GM23338 (cell line): ENCODE results near the gene KLHL26. TPM values are rescaled to one million over a fixed set of nuclear protein-coding genes. Genes with fewer than 3 reads are reported as not detected.

Source experiments
- ATAC-seq: fragments of 200-7000 bp; cut with Tn5 transposase; 3 replicates; pipeline ENCODE4 v1.9.1; 2020
- DNase-seq: peaks from one replicate; pipeline ENCODE4 v3.0.0-alpha.2; 2015; ENCODE audit warnings: low spot score
- H2AFZ ChIP-seq: fragments of 200-600 bp; sonication (generic); 2 replicates; pipeline ENCODE4 v1.8.0; 2016; ENCODE audit warnings: antibody characterized with exemption, mild to moderate bottlenecking, moderate library complexity
- H3F3A ChIP-seq: fragments of 200-600 bp; sonication (generic); replicated peaks from 2 replicates; pipeline ENCODE4 v1.8.0; 2017; ENCODE audit warnings: antibody characterized with exemption, mixed run types, low read depth
- H3K27ac ChIP-seq: fragments of 200-600 bp; sonication (generic); 2 replicates; pipeline ENCODE4 v1.6.1; 2016; ENCODE audit warnings: low read depth
- H3K27me3 ChIP-seq: fragments of 200-600 bp; sonication (generic); 2 replicates; pipeline ENCODE4 v1.8.0; 2016; ENCODE audit warnings: mild to moderate bottlenecking, mixed run types, moderate library complexity; ENCODE audit not compliant: insufficient read depth
- H3K36me3 ChIP-seq: fragments of 200-600 bp; sonication (generic); 2 replicates; pipeline ENCODE4 v1.8.0; 2016; ENCODE audit warnings: mild to moderate bottlenecking; ENCODE audit not compliant: insufficient read depth
- H3K4me1 ChIP-seq: fragments of 200-600 bp; sonication (generic); 2 replicates; pipeline ENCODE4 v1.8.0; 2016; ENCODE audit warnings: mild to moderate bottlenecking, moderate library complexity; ENCODE audit not compliant: insufficient read depth
- H3K4me2 ChIP-seq: fragments of 200-600 bp; sonication (generic); 2 replicates; pipeline ENCODE4 v1.7.1; 2017; ENCODE audit warnings: mixed run types
- H3K4me3 ChIP-seq: fragments of 200-600 bp; sonication (generic); 2 replicates; pipeline ENCODE4 v1.6.1; 2016; ENCODE audit warnings: mixed run types
- H3K79me2 ChIP-seq: fragments of 200-600 bp; sonication (generic); replicated peaks from 2 replicates; pipeline ENCODE4 v1.8.0; 2017; ENCODE audit warnings: mild to moderate bottlenecking; ENCODE audit not compliant: insufficient read depth
- H3K9me2 ChIP-seq: fragments of 200-600 bp; sonication (generic); 2 replicates; pipeline ENCODE4 v1.8.0; 2017; ENCODE audit not compliant: insufficient read depth
- H4K20me1 ChIP-seq: fragments of 200-600 bp; sonication (generic); replicated peaks from 2 replicates; pipeline ENCODE4 v1.8.0; 2017; ENCODE audit warnings: mild to moderate bottlenecking; ENCODE audit not compliant: insufficient read depth
- H3K27ac Mint-ChIP-seq: 2 replicates; pipeline ENCODE4 v1.8.0; 2020; ENCODE audit warnings: inconsistent platforms, mild to moderate bottlenecking, moderate library complexity, mixed read lengths
- H3K27me3 Mint-ChIP-seq: 3 replicates; pipeline ENCODE4 v1.8.0; 2022; ENCODE audit warnings: low read depth, mild to moderate bottlenecking, moderate library complexity, mixed read lengths, inconsistent platforms; ENCODE audit not compliant: insufficient read depth, poor library complexity
- H3K36me3 Mint-ChIP-seq: 3 replicates; pipeline ENCODE4 v1.8.0; 2021; ENCODE audit warnings: low read depth, mild to moderate bottlenecking, inconsistent platforms, moderate library complexity, mixed read lengths
- H3K4me1 Mint-ChIP-seq: 3 replicates; pipeline ENCODE4 v1.8.0; 2020; ENCODE audit warnings: mild to moderate bottlenecking, inconsistent platforms, mixed read lengths
- H3K4me3 Mint-ChIP-seq: 3 replicates; pipeline ENCODE4 v1.8.0; 2021; ENCODE audit warnings: moderate library complexity, mild to moderate bottlenecking, inconsistent platforms, mixed read lengths
- H3K9me3 Mint-ChIP-seq: 3 replicates; pipeline ENCODE4 v1.8.0; 2020; ENCODE audit warnings: moderate library complexity, mild to moderate bottlenecking, inconsistent platforms, mixed read lengths
- CREB1 ChIP-seq: fragments of 250-450 bp; sonication (Bioruptor Pico); IDR thresholded peaks from 2 replicates; pipeline ENCODE4 v1.5.0; 2020; ENCODE audit warnings: low read depth, mild to moderate bottlenecking, moderate library complexity
- EZH2 ChIP-seq: fragments of 200-600 bp; sonication (generic); IDR thresholded peaks from one replicate; pipeline ENCODE4 v1.8.0; 2017; ENCODE audit warnings: antibody characterized with exemption, mild to moderate bottlenecking, low read depth; ENCODE audit not compliant: unreplicated experiment
- EZH2phosphoT487 ChIP-seq: fragments of 200-600 bp; sonication (generic); IDR thresholded peaks from one replicate; pipeline ENCODE4 v1.8.1; 2018; ENCODE audit warnings: antibody characterized with exemption; ENCODE audit not compliant: unreplicated experiment
- JUNB ChIP-seq: IDR thresholded peaks from one replicate; pipeline ENCODE4 v1.6.1; 2016; ENCODE audit warnings: antibody characterized with exemption; ENCODE audit not compliant: unreplicated experiment
- NANOG ChIP-seq: IDR thresholded peaks from 2 replicates; pipeline ENCODE4 v1.6.1; 2016; ENCODE audit warnings: antibody characterized with exemption, borderline replicate concordance
- STAT1 ChIP-seq: IDR thresholded peaks from one replicate; pipeline ENCODE4 v1.6.1; 2016; ENCODE audit warnings: antibody characterized with exemption; ENCODE audit not compliant: unreplicated experiment
- ZNF114 ChIP-seq: fragments of 250-450 bp; sonication (Bioruptor Pico); IDR thresholded peaks from 2 replicates; pipeline ENCODE4 v1.5.0; 2020; ENCODE audit warnings: mild to moderate bottlenecking, moderate library complexity
- ZNF331 ChIP-seq: fragments of 250-450 bp; sonication (Bioruptor Pico); IDR thresholded peaks from 2 replicates; pipeline ENCODE4 v1.5.0; 2020; ENCODE audit warnings: low read depth, mild to moderate bottlenecking, moderate library complexity
- polyA plus RNA-seq: library from polyadenylated mRNA; unstranded; fragments of >200 nt; fragmentation: Nextera tagmentation; extraction: Ambion mirVana; gene quantifications from 2 replicates; pipeline ENCODE4 v1.2.1, GENCODE V29; 2016
- total RNA-seq: library from RNA; depleted of rRNA; stranded (reverse); fragments of >200 nt; shearing (Covaris generic); gene quantifications from 2 replicates; pipeline ENCODE4 v1.2.3, GENCODE V29; 2014
- TF ChIP-seq, protein P1 (sequence below), 2 experiments: fragments of 200-600 bp in 1 of 2; sonication (generic) in 1 of 2; conservative IDR thresholded peaks; 2 replicates each; pipeline versions ENCODE4 v1.5.1 to v1.6.1; 2016 to 2017; ENCODE audit warnings: antibody characterized with exemption in 2 of 2, low read depth in 2 of 2, mild to moderate bottlenecking in 2 of 2, moderate library complexity in 1 of 2
- TF ChIP-seq, protein P2 (sequence below): IDR thresholded peaks from one replicate; pipeline ENCODE4 v1.6.1; 2018; ENCODE audit warnings: antibody characterized with exemption; ENCODE audit not compliant: unreplicated experiment
- TF ChIP-seq, protein P3 (sequence below): IDR thresholded peaks from 2 replicates; pipeline ENCODE4 v1.6.1; 2016; ENCODE audit warnings: antibody characterized with exemption

Gene KLHL26
- total and polyA plus RNA-seq, 2 experiments from 2014 or later, result 3.6 to 11.2 TPM

DNA sequence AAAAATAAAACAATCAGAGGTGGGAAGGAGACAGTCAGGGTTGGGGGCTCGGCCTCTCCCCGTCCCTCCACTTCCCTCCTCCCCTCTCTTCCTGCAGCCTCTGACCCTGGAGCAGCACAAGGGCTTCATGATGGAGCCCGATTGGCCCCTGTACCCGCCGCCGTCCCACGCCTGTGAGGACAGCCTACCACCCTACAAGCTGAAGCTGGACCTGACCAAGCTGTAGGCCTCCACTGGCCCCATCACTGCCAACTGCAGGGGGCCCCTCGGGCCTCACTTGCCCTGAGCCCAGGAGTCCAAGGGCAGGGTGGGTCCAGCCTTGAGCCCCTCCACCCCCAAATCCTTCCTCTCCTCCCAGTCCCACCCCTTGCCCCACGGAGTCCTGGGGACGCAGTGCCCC is 16.5 kb upstream of the KLHL26 start:
- Mint-ChIP-seq H3K9me3 (peaks cover 7% of the 10 kb centered on the region; the same call in 2 of the 3 replicates), H3K27ac (no peak overlapping the region), H3K27me3 (peaks cover 12% of the 10 kb centered on the region), H3K4me1 (no peaks in the 10 kb centered on the region), H3K36me3 (peaks cover 5% of the 10 kb centered on the region), H3K4me3 (no peak overlapping the region)
- ATAC-seq, result no peak
- Histone ChIP-seq H3K79me2 (no peaks in the 10 kb centered on the region), H3F3A (no peaks in the 10 kb centered on the region), H3K27ac (no peak overlapping the region), H2AFZ (no peak overlapping the region), H3K4me3 (no peak overlapping the region), H4K20me1 (no peaks in the 10 kb centered on the region), H3K4me1 (no peaks in the 10 kb centered on the region), H3K27me3 (peaks cover 9% of the 10 kb centered on the region), H3K9me2 (0 out of 2 replicates have a peak, but pooled peaks cover 6% of the 10 kb centered on the region), H3K36me3 (no peaks in the 10 kb centered on the region), H3K4me2 (no peak overlapping the region)
- no peak for TF ChIP-seq ZNF114
- TF ChIP-seq, protein P1, sequence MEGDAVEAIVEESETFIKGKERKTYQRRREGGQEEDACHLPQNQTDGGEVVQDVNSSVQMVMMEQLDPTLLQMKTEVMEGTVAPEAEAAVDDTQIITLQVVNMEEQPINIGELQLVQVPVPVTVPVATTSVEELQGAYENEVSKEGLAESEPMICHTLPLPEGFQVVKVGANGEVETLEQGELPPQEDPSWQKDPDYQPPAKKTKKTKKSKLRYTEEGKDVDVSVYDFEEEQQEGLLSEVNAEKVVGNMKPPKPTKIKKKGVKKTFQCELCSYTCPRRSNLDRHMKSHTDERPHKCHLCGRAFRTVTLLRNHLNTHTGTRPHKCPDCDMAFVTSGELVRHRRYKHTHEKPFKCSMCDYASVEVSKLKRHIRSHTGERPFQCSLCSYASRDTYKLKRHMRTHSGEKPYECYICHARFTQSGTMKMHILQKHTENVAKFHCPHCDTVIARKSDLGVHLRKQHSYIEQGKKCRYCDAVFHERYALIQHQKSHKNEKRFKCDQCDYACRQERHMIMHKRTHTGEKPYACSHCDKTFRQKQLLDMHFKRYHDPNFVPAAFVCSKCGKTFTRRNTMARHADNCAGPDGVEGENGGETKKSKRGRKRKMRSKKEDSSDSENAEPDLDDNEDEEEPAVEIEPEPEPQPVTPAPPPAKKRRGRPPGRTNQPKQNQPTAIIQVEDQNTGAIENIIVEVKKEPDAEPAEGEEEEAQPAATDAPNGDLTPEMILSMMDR (conservative IDR thresholded peaks at IDR 0.05; ENCODE audit: low read depth in 2 of 2), result no peak
- no peak for DNase-seq

DNA sequence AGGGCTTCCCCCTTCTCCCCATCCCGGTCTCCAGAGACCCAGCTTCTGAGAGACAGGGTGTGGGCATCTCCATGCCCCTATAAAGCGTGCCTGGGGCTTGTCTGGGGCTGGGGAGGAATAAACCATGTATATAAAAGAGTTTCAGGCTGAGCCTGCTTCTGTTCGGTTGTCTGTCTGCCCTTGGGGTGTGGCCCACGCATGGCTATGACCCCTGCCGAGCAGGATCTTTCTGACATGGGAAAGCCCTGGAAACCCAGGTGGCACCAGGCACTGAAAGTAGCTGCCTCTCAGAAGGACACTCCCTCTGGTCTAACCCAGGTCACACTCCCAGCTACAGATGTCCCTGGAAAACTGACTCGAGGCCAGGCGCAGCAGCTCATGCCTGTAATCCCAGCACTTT is 15.9 kb upstream of the KLHL26 start:
- no peak overlapping the region for H3K4me3 Mint-ChIP-seq
- Histone ChIP-seq H3K4me3 (no peak overlapping the region), H3K27me3 (peaks cover 3% of the 10 kb centered on the region), H3K4me1 (no peaks in the 10 kb centered on the region), H4K20me1 (no peaks in the 10 kb centered on the region), H3K36me3 (no peaks in the 10 kb centered on the region), H3K9me2 (0 out of 2 replicates have a peak, but pooled peaks cover 6% of the 10 kb centered on the region), H2AFZ (no peak overlapping the region), H3K27ac (no peak overlapping the region), H3K79me2 (no peaks in the 10 kb centered on the region), H3K4me2 (no peak overlapping the region), H3F3A (no peaks in the 10 kb centered on the region)
- peaks cover 5% of the 10 kb centered on the region for H3K36me3 Mint-ChIP-seq
- H3K27ac Mint-ChIP-seq, result no peak overlapping the region
- H3K9me3 Mint-ChIP-seq, result peaks cover 7% of the 10 kb centered on the region; the same call in 2 of the 3 replicates
- DNase-seq, result no peak
- H3K27me3 Mint-ChIP-seq, result peaks cover 8% of the 10 kb centered on the region
- no peaks in the 10 kb centered on the region for H3K4me1 Mint-ChIP-seq
- no peak for ATAC-seq
- TF ChIP-seq EZH2, result no peak
- TF ChIP-seq, protein P2, sequence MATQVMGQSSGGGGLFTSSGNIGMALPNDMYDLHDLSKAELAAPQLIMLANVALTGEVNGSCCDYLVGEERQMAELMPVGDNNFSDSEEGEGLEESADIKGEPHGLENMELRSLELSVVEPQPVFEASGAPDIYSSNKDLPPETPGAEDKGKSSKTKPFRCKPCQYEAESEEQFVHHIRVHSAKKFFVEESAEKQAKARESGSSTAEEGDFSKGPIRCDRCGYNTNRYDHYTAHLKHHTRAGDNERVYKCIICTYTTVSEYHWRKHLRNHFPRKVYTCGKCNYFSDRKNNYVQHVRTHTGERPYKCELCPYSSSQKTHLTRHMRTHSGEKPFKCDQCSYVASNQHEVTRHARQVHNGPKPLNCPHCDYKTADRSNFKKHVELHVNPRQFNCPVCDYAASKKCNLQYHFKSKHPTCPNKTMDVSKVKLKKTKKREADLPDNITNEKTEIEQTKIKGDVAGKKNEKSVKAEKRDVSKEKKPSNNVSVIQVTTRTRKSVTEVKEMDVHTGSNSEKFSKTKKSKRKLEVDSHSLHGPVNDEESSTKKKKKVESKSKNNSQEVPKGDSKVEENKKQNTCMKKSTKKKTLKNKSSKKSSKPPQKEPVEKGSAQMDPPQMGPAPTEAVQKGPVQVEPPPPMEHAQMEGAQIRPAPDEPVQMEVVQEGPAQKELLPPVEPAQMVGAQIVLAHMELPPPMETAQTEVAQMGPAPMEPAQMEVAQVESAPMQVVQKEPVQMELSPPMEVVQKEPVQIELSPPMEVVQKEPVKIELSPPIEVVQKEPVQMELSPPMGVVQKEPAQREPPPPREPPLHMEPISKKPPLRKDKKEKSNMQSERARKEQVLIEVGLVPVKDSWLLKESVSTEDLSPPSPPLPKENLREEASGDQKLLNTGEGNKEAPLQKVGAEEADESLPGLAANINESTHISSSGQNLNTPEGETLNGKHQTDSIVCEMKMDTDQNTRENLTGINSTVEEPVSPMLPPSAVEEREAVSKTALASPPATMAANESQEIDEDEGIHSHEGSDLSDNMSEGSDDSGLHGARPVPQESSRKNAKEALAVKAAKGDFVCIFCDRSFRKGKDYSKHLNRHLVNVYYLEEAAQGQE, result no peak
- TF ChIP-seq, protein P1 (conservative IDR thresholded peaks at IDR 0.05; ENCODE audit: low read depth in 2 of 2), result no peak
- TF ChIP-seq NANOG, result no peak
- no peak for TF ChIP-seq JUNB
- no peak for TF ChIP-seq CREB1 (CRISPR knock-in tag)
- no peak for TF ChIP-seq ZNF331 (CRISPR knock-in tag)
- TF ChIP-seq, protein P3, sequence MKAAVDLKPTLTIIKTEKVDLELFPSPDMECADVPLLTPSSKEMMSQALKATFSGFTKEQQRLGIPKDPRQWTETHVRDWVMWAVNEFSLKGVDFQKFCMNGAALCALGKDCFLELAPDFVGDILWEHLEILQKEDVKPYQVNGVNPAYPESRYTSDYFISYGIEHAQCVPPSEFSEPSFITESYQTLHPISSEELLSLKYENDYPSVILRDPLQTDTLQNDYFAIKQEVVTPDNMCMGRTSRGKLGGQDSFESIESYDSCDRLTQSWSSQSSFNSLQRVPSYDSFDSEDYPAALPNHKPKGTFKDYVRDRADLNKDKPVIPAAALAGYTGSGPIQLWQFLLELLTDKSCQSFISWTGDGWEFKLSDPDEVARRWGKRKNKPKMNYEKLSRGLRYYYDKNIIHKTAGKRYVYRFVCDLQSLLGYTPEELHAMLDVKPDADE, result no peak
- TF ChIP-seq EZH2phosphoT487, result no peak
- TF ChIP-seq STAT1, result no peak
